22Rv1 (cell line): ENCODE results near the gene RPL22.

Source experiments
- ZFX ChIP-seq: fragments of 450-650 bp; IDR thresholded peaks from 2 replicates; pipeline ENCODE4 v1.6.1; 2017; ENCODE audit warnings: antibody characterized with exemption, borderline replicate concordance
- TF ChIP-seq, protein P1 (sequence below): fragments of 450-650 bp; IDR thresholded peaks from 2 replicates; pipeline ENCODE4 v1.5.1; 2017; ENCODE audit warnings: mild to moderate bottlenecking

- TF ChIP-seq, protein P1, sequence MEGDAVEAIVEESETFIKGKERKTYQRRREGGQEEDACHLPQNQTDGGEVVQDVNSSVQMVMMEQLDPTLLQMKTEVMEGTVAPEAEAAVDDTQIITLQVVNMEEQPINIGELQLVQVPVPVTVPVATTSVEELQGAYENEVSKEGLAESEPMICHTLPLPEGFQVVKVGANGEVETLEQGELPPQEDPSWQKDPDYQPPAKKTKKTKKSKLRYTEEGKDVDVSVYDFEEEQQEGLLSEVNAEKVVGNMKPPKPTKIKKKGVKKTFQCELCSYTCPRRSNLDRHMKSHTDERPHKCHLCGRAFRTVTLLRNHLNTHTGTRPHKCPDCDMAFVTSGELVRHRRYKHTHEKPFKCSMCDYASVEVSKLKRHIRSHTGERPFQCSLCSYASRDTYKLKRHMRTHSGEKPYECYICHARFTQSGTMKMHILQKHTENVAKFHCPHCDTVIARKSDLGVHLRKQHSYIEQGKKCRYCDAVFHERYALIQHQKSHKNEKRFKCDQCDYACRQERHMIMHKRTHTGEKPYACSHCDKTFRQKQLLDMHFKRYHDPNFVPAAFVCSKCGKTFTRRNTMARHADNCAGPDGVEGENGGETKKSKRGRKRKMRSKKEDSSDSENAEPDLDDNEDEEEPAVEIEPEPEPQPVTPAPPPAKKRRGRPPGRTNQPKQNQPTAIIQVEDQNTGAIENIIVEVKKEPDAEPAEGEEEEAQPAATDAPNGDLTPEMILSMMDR: no peak
- TF ChIP-seq ZFX: no peak
Observed at GRCh38 chr1:6163973-6164617, 35.3 kb downstream of the RPL22 start.
